CD4-positive, alpha-beta T cell treated with Interferon alpha-2 for 1 hour (primary cell): ENCODE results near the gene CDC37L1.
A peak's percentile ranks its signal among the peaks of the same experiment; 100 is the strongest.

Source experiments
- DNase-seq, 2 donors: peaks; one replicate each; pipeline ENCODE4 v3.0.0-alpha.2; 2020 to 2022

Gene CDC37L1

GRCh38 chr9:4669890-4670289, 9.5 kb upstream of the CDC37L1 start:
- DNase-seq: no peak

GRCh38 chr9:4670591-4670990, 8.8 kb upstream of the CDC37L1 start:
- no peak for DNase-seq

GRCh38 chr9:4671737-4672136, 7.6 kb upstream of the CDC37L1 start:
- no peak for DNase-seq

GRCh38 chr9:4674783-4675182, 4.6 kb upstream of the CDC37L1 start:
- DNase-seq: no peak

GRCh38 chr9:4677392-4677791, 2.0 kb upstream of the CDC37L1 start:
- DNase-seq: no peak

GRCh38 chr9:4678679-4679267, 596 bp upstream of the CDC37L1 start:
- peak in 1 of 2 donors; percentile 53 for DNase-seq

GRCh38 chr9:4680173-4680525, 780 bp downstream of the CDC37L1 start:
- DNase-seq: no peak

- no peak for DNase-seq
Measured at GRCh38 chr9:4680750-4681149, 1.4 kb downstream of the CDC37L1 start.

- DNase-seq: no peak
Measured at GRCh38 chr9:4684820-4685219, 5.5 kb downstream of the CDC37L1 start.

- DNase-seq: no peak
Measured at GRCh38 chr9:4686112-4686511, 6.7 kb downstream of the CDC37L1 start.

GRCh38 chr9:4686584-4686983, 7.2 kb downstream of the CDC37L1 start:
- no peak for DNase-seq

- no peak for DNase-seq
Measured at GRCh38 chr9:4689021-4689420, 9.7 kb downstream of the CDC37L1 start.

- no peak for DNase-seq
Measured at GRCh38 chr9:4689687-4690104, 10.3 kb downstream of the CDC37L1 start.

- DNase-seq: no peak
Measured at GRCh38 chr9:4690144-4690543, 10.8 kb downstream of the CDC37L1 start.

- DNase-seq: no peak
Measured at GRCh38 chr9:4691795-4692194, 12.4 kb downstream of the CDC37L1 start.

GRCh38 chr9:4700091-4700490, 20.7 kb downstream of the CDC37L1 start:
- no peak for DNase-seq

- DNase-seq: no peak
Measured at GRCh38 chr9:4700932-4701331, 21.6 kb downstream of the CDC37L1 start.

- no peak for DNase-seq
Measured at GRCh38 chr9:4701526-4701925, 22.2 kb downstream of the CDC37L1 start.

- DNase-seq: no peak
Measured at GRCh38 chr9:4704129-4704528, 24.8 kb downstream of the CDC37L1 start.

GRCh38 chr9:4706021-4706420, 26.7 kb downstream of the CDC37L1 start:
- DNase-seq: no peak

GRCh38 chr9:4706971-4707622, 27.7 kb downstream of the CDC37L1 start:
- DNase-seq: peak in 1 of 2 donors; percentile 6

- DNase-seq: no peak
Measured at GRCh38 chr9:4709380-4709779, 30.0 kb downstream of the CDC37L1 start.

- no peak for DNase-seq
Measured at GRCh38 chr9:4713849-4714248, 34.5 kb downstream of the CDC37L1 start.

- no peak for DNase-seq
Measured at GRCh38 chr9:4714266-4715016, 35.1 kb downstream of the CDC37L1 start.
